HG03432 (cell line): Measurements from ENCODE around the gene RGS21.
A peak's percentile ranks its signal among the peaks of the same experiment; 100 is the strongest.
"Not testable (repeated sequence)": the region's sequence is repeated elsewhere in the genome, so short reads cannot be mapped to it uniquely, and the experiment has no call there.

Source experiments
- ATAC-seq: cut with Tn5 transposase; IDR thresholded peaks from one replicate; pipeline ENCODE4 v1.9.1; 2021; ENCODE audit warnings: mild to moderate bottlenecking, moderate library complexity; ENCODE audit not compliant: unreplicated experiment

RGS21 gene

GRCh38 chr1:192316942-192317450, at the start of gene RGS21:
TSS of gene RGS21 (plus strand) at chr1:192316992. CDS start at chr1:192343037, 26,045 bp downstream.
- no peak for ATAC-seq

- ATAC-seq, result no peak
Measured at GRCh38 chr1:192268468-192269052, 48.2 kb upstream of the RGS21 start.

- no peak for ATAC-seq
Measured at GRCh38 chr1:192270398-192270797, 46.4 kb upstream of the RGS21 start.

GRCh38 chr1:192272732-192273131, 44.1 kb upstream of the RGS21 start:
- no peak for ATAC-seq

GRCh38 chr1:192274588-192274987, 42.2 kb upstream of the RGS21 start:
- ATAC-seq, result no peak

- ATAC-seq, result no peak
Measured at GRCh38 chr1:192277635-192278034, 39.2 kb upstream of the RGS21 start.

GRCh38 chr1:192284927-192285326, 31.9 kb upstream of the RGS21 start:
- peak; percentile 55 for ATAC-seq

GRCh38 chr1:192303029-192303428, 13.8 kb upstream of the RGS21 start:
- ATAC-seq, result no peak

GRCh38 chr1:192308314-192308713, 8.5 kb upstream of the RGS21 start:
- ATAC-seq, result not testable (repeated sequence)

- no peak for ATAC-seq
Measured at GRCh38 chr1:192311281-192311680, 5.5 kb upstream of the RGS21 start.

- no peak for ATAC-seq
Measured at GRCh38 chr1:192327997-192328396, 11.2 kb downstream of the RGS21 start.

- no peak for ATAC-seq
Measured at GRCh38 chr1:192342842-192343241, 26.1 kb downstream of the RGS21 start.

- ATAC-seq, result no peak
Measured at GRCh38 chr1:192343344-192343743, 26.6 kb downstream of the RGS21 start.

GRCh38 chr1:192349314-192349713, 32.5 kb downstream of the RGS21 start:
- ATAC-seq, result no peak

GRCh38 chr1:192350356-192350755, 33.6 kb downstream of the RGS21 start:
- no peak for ATAC-seq

- no peak for ATAC-seq
Measured at GRCh38 chr1:192351550-192351949, 34.8 kb downstream of the RGS21 start.

GRCh38 chr1:192357924-192358323, 41.1 kb downstream of the RGS21 start:
- no peak for ATAC-seq

GRCh38 chr1:192358402-192358801, 41.6 kb downstream of the RGS21 start:
- no peak for ATAC-seq

- ATAC-seq, result no peak
Measured at GRCh38 chr1:192358822-192359221, 42.0 kb downstream of the RGS21 start.

GRCh38 chr1:192363177-192363576, 46.4 kb downstream of the RGS21 start:
- no peak for ATAC-seq

- no peak for ATAC-seq
Measured at GRCh38 chr1:192367436-192367835, 50.6 kb downstream of the RGS21 start.

GRCh38 chr1:192375306-192375705, 58.5 kb downstream of the RGS21 start:
- ATAC-seq, result no peak

GRCh38 chr1:192376374-192376773, 59.6 kb downstream of the RGS21 start:
- ATAC-seq, result peak; percentile 56
